Suprapubic skin (tissue), 3 donors: ENCODE measurements around the gene ROBO1.

Experiments
- CTCF ChIP-seq, 2 donors: fragments of 200-600 bp in 1 of 2; fragments of 450-650 bp in 1 of 2; sonication (generic) in 1 of 2; IDR thresholded peaks; one replicate each; pipeline ENCODE4 v1.5.1; 2016 to 2019; ENCODE audit warnings: antibody characterized with exemption in 2 of 2, mild to moderate bottlenecking in 1 of 2, moderate library complexity in 1 of 2
- POLR2A ChIP-seq, 2 donors: fragments of 450-650 bp; IDR thresholded peaks; one replicate each; pipeline ENCODE4 v1.6.1; 2017; ENCODE audit warnings: antibody characterized with exemption in 2 of 2, mild to moderate bottlenecking in 2 of 2, moderate library complexity in 2 of 2

- TF ChIP-seq CTCF (IDR thresholded peaks at IDR 0.05) = no peak
- TF ChIP-seq POLR2A (IDR thresholded peaks at IDR 0.05) = no peak
Measured at GRCh38 chr3:79018671-79019136, 749.1 kb downstream of the ROBO1 start.
